ENCODE results near the gene GRK5. TPM values are rescaled to one million over a fixed set of nuclear protein-coding genes. Genes with fewer than 3 reads are reported as not detected.

The GRK5 gene
- total RNA-seq, 1 experiment from 2014 or later = 4.5 TPM

DNA sequence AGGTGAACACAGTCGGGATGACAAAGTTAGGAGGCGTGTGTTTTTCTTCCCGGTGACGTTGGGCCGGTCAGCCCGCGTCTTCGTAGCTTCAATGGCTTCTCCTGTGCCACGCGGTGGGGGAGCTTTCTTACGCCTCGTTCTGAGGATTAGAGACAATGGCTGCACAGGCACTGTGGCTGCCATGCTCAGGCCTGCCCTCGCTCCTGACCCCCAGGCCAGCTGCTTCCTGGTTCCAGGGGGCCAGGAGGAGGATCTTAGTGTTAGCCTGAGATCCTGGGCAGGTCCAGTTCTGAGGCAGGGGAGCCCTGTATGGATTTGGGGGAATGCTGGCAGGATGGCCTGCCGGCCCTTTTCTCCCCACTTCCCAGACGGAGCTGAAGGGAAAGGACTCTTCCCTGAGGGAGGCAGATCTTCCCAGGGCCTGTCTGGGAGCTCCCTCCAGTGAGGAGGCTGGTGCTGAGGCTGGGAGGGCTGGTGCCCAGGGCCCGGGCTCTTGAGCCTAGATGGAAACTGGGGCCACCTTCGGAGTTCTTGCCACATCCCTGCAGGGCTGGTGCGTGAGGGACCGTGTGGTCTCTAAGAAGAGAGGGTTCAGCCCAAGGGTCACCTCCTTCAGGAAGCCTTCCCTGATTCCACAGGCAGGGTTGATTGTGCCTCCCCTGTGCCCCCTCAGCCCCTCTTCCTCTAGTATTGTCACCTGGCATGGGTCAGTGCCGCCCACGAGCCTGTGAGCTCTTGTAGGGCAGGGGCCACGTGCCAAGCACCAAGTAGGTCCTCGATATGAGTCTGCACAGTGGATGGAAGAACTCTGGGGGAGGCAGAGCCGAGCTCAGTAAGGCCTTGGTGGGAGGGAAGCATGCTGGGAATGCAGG, 101.4 kb downstream of the GRK5 start:
- H3K9me3 ChIP-seq (ENCODE audit: low read length) = no peaks in the 10 kb centered on the region
- H4K20me1 ChIP-seq (ENCODE audit: low read length) = no peaks in the 10 kb centered on the region
- peaks cover 34% of the 10 kb centered on the region for H3K4me1 ChIP-seq (ENCODE audit: insufficient read depth, low read length)
- no peak overlapping the region for H3K9ac ChIP-seq (ENCODE audit: low read length)
- ChIA-PET CTCF (no interaction called here), POLR2A (ENCODE audit: unreplicated experiment) (no interaction called here)
- no peaks in the 10 kb centered on the region for H3K9me2 ChIP-seq (replicated peaks; ENCODE audit: low read length)
- ATAC-seq (no peak), DNase-seq (no peak)
- intact Hi-C loops (cut with micrococcal nuclease) = loop anchor here (5.0 to 10.0 kb wide), 2 partner anchors 106 to 234 kb away; partner anchors contain the start of gene RGS10
- TF ChIP-seq EZH2phosphoT487 (IDR thresholded peaks at IDR 0.05; ENCODE audit: borderline replicate concordance, low read length) (no peak), CTCF (conservative IDR thresholded peaks at IDR 0.05; ENCODE audit: low read depth, low read length) (no peak), EZH2 (IDR thresholded peaks at IDR 0.05; ENCODE audit: low read length, unreplicated experiment) (no peak)
- H3K79me2 ChIP-seq (ENCODE audit: low read length) = no peaks in the 10 kb centered on the region
- no peak overlapping the region for H3K4me2 ChIP-seq (ENCODE audit: low read length)
- H3K27me3 ChIP-seq (ENCODE audit: low read length) = no peaks in the 10 kb centered on the region
- BruUV-seq (replicated peaks) = no TSS peak
- no peak overlapping the region for H3K4me3 ChIP-seq (ENCODE audit: low read length)
- no peaks in the 10 kb centered on the region for H3K36me3 ChIP-seq (ENCODE audit: low read depth, low read length)
- H2AFZ ChIP-seq (ENCODE audit: low read length) = no peak overlapping the region
- peaks cover 5% of the 10 kb centered on the region for H3F3A ChIP-seq (ENCODE audit: low read length, unreplicated experiment)
- no peak overlapping the region for H3K27ac ChIP-seq (ENCODE audit: low read length)

- H3K4me2 ChIP-seq (ENCODE audit: low read length) = no peak overlapping the region
- no peaks in the 10 kb centered on the region for H3K36me3 ChIP-seq (ENCODE audit: low read depth, low read length)
- H3K9me3 ChIP-seq (ENCODE audit: low read length) = no peaks in the 10 kb centered on the region
- H3K79me2 ChIP-seq (ENCODE audit: low read length) = no peaks in the 10 kb centered on the region
- CTCF ChIA-PET = no interaction called here
- peaks cover 5% of the 10 kb centered on the region for H3F3A ChIP-seq (ENCODE audit: low read length, unreplicated experiment)
- POLR2A ChIA-PET (ENCODE audit: unreplicated experiment) = no interaction called here
- H3K9ac ChIP-seq (ENCODE audit: low read length) = no peak overlapping the region
- BruUV-seq (replicated peaks) = no TSS peak
- H3K4me1 ChIP-seq (ENCODE audit: insufficient read depth, low read length) = peaks cover 28% of the 10 kb centered on the region
- no peaks in the 10 kb centered on the region for H4K20me1 ChIP-seq (ENCODE audit: low read length)
- no peaks in the 10 kb centered on the region for H3K27me3 ChIP-seq (ENCODE audit: low read length)
- TF ChIP-seq EZH2phosphoT487 (IDR thresholded peaks at IDR 0.05; ENCODE audit: borderline replicate concordance, low read length) = no peak
- ATAC-seq = no peak
- DNase-seq = no peak
- no peaks in the 10 kb centered on the region for H3K9me2 ChIP-seq (replicated peaks; ENCODE audit: low read length)
- no peak overlapping the region for H3K4me3 ChIP-seq (ENCODE audit: low read length)
- intact Hi-C loops (cut with micrococcal nuclease) = loop anchor here (5.0 to 10.0 kb wide), 2 partner anchors 105 to 233 kb away; partner anchors contain the start of gene RGS10
- no peak overlapping the region for H3K27ac ChIP-seq (ENCODE audit: low read length)
- H2AFZ ChIP-seq (ENCODE audit: low read length) = no peak overlapping the region
Observed at GRCh38 chr10:119309423-119309770, 102.0 kb downstream of the GRK5 start.

DNA sequence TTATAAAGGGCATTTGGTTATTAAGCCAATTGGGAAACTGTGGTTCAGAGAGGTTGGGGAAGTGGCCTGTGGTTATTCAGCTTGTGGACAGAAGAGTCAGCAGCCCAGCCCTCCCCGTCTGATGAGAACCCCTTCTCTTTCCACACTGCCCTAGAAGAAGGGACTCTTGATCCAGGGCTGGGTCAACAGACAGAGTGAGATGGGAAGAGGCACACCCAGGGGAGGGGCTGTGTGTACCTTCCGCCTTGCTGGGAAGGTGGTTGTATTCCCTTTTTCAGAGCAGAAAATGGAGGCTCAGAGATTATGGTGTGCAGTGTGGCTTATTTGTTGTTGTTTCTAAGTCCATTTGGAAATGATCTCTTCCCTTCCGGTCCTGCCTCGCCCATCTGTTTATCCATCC, 103.4 kb downstream of the GRK5 start:
- POLR2A ChIA-PET (ENCODE audit: unreplicated experiment) = no interaction called here
- no peak overlapping the region for H3K4me2 ChIP-seq (ENCODE audit: low read length)
- BruUV-seq (replicated peaks) = no TSS peak
- no peaks in the 10 kb centered on the region for H3K9me2 ChIP-seq (replicated peaks; ENCODE audit: low read length)
- peaks cover 30% of the 10 kb centered on the region for H3K4me1 ChIP-seq (ENCODE audit: insufficient read depth, low read length)
- H3K27ac ChIP-seq (ENCODE audit: low read length) = no peak overlapping the region
- no peak for ATAC-seq
- H3K27me3 ChIP-seq (ENCODE audit: low read length) = no peaks in the 10 kb centered on the region
- no peak for DNase-seq
- no peaks in the 10 kb centered on the region for H3K36me3 ChIP-seq (ENCODE audit: low read depth, low read length)
- TF ChIP-seq CTCF (conservative IDR thresholded peaks at IDR 0.05; ENCODE audit: low read depth, low read length) (no peak), EZH2 (IDR thresholded peaks at IDR 0.05; ENCODE audit: low read length, unreplicated experiment) (no peak), EZH2phosphoT487 (IDR thresholded peaks at IDR 0.05; ENCODE audit: borderline replicate concordance, low read length) (no peak)
- no peaks in the 10 kb centered on the region for H3K79me2 ChIP-seq (ENCODE audit: low read length)
- CTCF ChIA-PET = no interaction called here
- H3F3A ChIP-seq (ENCODE audit: low read length, unreplicated experiment) = no peaks in the 10 kb centered on the region
- no peak overlapping the region for H3K4me3 ChIP-seq (ENCODE audit: low read length)
- H2AFZ ChIP-seq (ENCODE audit: low read length) = no peak overlapping the region
- H4K20me1 ChIP-seq (ENCODE audit: low read length) = no peaks in the 10 kb centered on the region
- intact Hi-C loops (cut with micrococcal nuclease) = no loop called here
- H3K9ac ChIP-seq (ENCODE audit: low read length) = no peak overlapping the region
- H3K9me3 ChIP-seq (ENCODE audit: low read length) = no peaks in the 10 kb centered on the region
